HCT116 (cell line): ENCODE results near the gene NR6A1. TPM values are rescaled to one million over a fixed set of nuclear protein-coding genes. Genes with fewer than 3 reads are reported as not detected.

ENCODE experiments used
- ATAC-seq: fragments of 200-7000 bp; cut with Tn5 transposase; 2 replicates; pipeline ENCODE4 v1.9.1; 2020; ENCODE audit warnings: mild to moderate bottlenecking, moderate library complexity
- BruUV-seq: library from RNA; stranded (reverse); fragments of 400-500 nt; replicated peaks from 2 replicates; lab custom pipeline; 2021; lab: Mats Ljungman, UMichigan
- CTCF ChIA-PET: fragments of 300-600 bp; sonication (Branson Sonifier 250); formaldehyde crosslinking; loops from one replicate; lab custom pipeline; 2021; ENCODE audit warnings: antibody characterized with exemption; lab: Charles Lee
- POLR2A ChIA-PET: fragments of 300-600, 350-600 bp; sonication (Branson Sonifier 250); formaldehyde crosslinking; loops from one replicate; lab custom pipeline; 2021; ENCODE audit warnings: antibody characterized with exemption; lab: Charles Lee
- RAD21 ChIA-PET, 2 experiments: fragments of 300-600 bp; sonication (Branson Sonifier 250); formaldehyde crosslinking; loops; one replicate each; lab custom pipeline; 2023; ENCODE audit warnings: low total read pairs in 2 of 2; ENCODE audit not compliant: uncharacterized antibody in 2 of 2, unreplicated experiment in 2 of 2, low non-redundant PET in 1 of 2; lab: Charles Lee
- DNase-seq: peaks from one replicate; pipeline ENCODE4 v3.0.0-alpha.2; 2010; ENCODE audit warnings: low read depth, low spot score
- H2AFZ ChIP-seq: fragments of 200-600 bp; shearing (Covaris generic), sonication (generic); 2 replicates; pipeline ENCODE4 v1.6.1; 2017; ENCODE audit warnings: low read depth, mixed run types, mixed read lengths, antibody characterized with exemption, low read length; ENCODE audit not compliant: poor library complexity, severe bottlenecking
- H3K27ac ChIP-seq: 2 replicates; pipeline ENCODE4 v1.5.1; 2012; ENCODE audit warnings: low read depth, low read length
- H3K27me3 ChIP-seq: fragments of 200-600 bp; sonication (generic); 2 replicates; pipeline ENCODE4 v1.6.1; 2016; ENCODE audit warnings: mixed run types, low read length, mixed read lengths; ENCODE audit not compliant: insufficient read depth
- H3K36me3 ChIP-seq, 2 experiments: fragments of 200-500 bp in 1 of 2; fragments of 200-600 bp in 1 of 2; sonication (Bioruptor generic) in 1 of 2; sonication (generic) in 1 of 2; 2 replicates each; pipeline versions ENCODE4 v1.5.1 to v1.6.1; 2014 to 2016; ENCODE audit warnings: low read length in 2 of 2, inconsistent platforms in 1 of 2, mixed read lengths in 1 of 2, mixed run types in 1 of 2; ENCODE audit not compliant: insufficient read depth in 2 of 2, control insufficient read depth in 1 of 2
- H3K4me1 ChIP-seq, 2 experiments: fragments of 200-600 bp in 1 of 2; sonication (generic) in 1 of 2; 2 replicates each; pipeline versions ENCODE4 v1.5.1 to v1.6.1; 2012 to 2017; ENCODE audit warnings: low read length in 2 of 2, inconsistent platforms in 1 of 2, mild to moderate bottlenecking in 1 of 2, mixed read lengths in 1 of 2, mixed run types in 1 of 2, moderate library complexity in 1 of 2; ENCODE audit not compliant: insufficient read depth in 2 of 2, control insufficient read depth in 1 of 2
- H3K4me2 ChIP-seq: fragments of 200-600 bp; sonication (generic); 2 replicates; pipeline ENCODE4 v1.6.1; 2017; ENCODE audit warnings: mixed run types, low read length, mixed read lengths
- H3K4me3 ChIP-seq, 2 experiments: fragments of 200-600 bp in 1 of 2; sonication (generic) in 1 of 2; replicated peaks in 1 of 2; 2 replicates each; pipeline ENCODE4 v1.5.1; 2011 to 2016; ENCODE audit warnings: low read length in 2 of 2, control low read depth in 1 of 2, low read depth in 1 of 2, mild to moderate bottlenecking in 1 of 2, mixed read lengths in 1 of 2, mixed run types in 1 of 2
- H3K79me2 ChIP-seq: fragments of 200-600 bp; sonication (generic); 2 replicates; pipeline ENCODE4 v1.6.1; 2017; ENCODE audit warnings: mild to moderate bottlenecking, mixed run types, low read length, moderate library complexity, mixed read lengths; ENCODE audit not compliant: insufficient read depth
- H3K9ac ChIP-seq: fragments of 200-600 bp; sonication (generic); 2 replicates; pipeline ENCODE4 v1.6.1; 2016; ENCODE audit warnings: low read length, mixed read lengths
- H3K9me2 ChIP-seq: fragments of 200-600 bp; sonication (generic), shearing (Covaris generic); 2 replicates; pipeline ENCODE4 v1.6.1; 2017; ENCODE audit warnings: mixed run types, mild to moderate bottlenecking, moderate library complexity; ENCODE audit not compliant: insufficient read depth
- H3K9me3 ChIP-seq, 2 experiments: fragments of 200-500 bp in 1 of 2; fragments of 200-600 bp in 1 of 2; sonication (Bioruptor generic) in 1 of 2; sonication (generic) in 1 of 2; 2 replicates each; pipeline ENCODE4 v1.6.1; 2014 to 2017; ENCODE audit warnings: low read length in 2 of 2, mixed read lengths in 2 of 2, inconsistent platforms in 1 of 2, low read depth in 1 of 2, mild to moderate bottlenecking in 1 of 2, mixed run types in 1 of 2, moderate library complexity in 1 of 2; ENCODE audit not compliant: control insufficient read depth in 1 of 2, insufficient read depth in 1 of 2
- H4K20me1 ChIP-seq: fragments of 200-600 bp; sonication (generic), shearing (Covaris generic); 2 replicates; pipeline ENCODE4 v1.6.1; 2017; ENCODE audit warnings: mixed run types, mild to moderate bottlenecking, moderate library complexity; ENCODE audit not compliant: insufficient read depth
- ATF3 ChIP-seq: IDR thresholded peaks from 2 replicates; pipeline ENCODE4 v1.6.1; 2012
- CBX3 ChIP-seq: IDR thresholded peaks from 2 replicates; pipeline ENCODE4 v1.6.1; 2012; ENCODE audit warnings: low read depth
- CEBPB ChIP-seq: IDR thresholded peaks from 2 replicates; pipeline ENCODE4 v1.6.1; 2012; ENCODE audit warnings: low read depth
- EGR1 ChIP-seq: IDR thresholded peaks from 2 replicates; pipeline ENCODE4 v1.6.1; 2012; ENCODE audit warnings: low read depth
- ELF1 ChIP-seq: IDR thresholded peaks from 2 replicates; pipeline ENCODE4 v1.6.1; 2012; ENCODE audit warnings: low read depth, borderline replicate concordance
- EZH2 ChIP-seq: fragments of 200-600 bp; sonication (generic); IDR thresholded peaks from 2 replicates; pipeline ENCODE4 v1.6.1; 2017; ENCODE audit warnings: antibody characterized with exemption, mixed run types
- EZH2phosphoT487 ChIP-seq: fragments of 200-600 bp; IDR thresholded peaks from 2 replicates; pipeline ENCODE4 v1.6.1; 2018; ENCODE audit warnings: antibody characterized with exemption, borderline replicate concordance
- FOSL1 ChIP-seq: IDR thresholded peaks from 2 replicates; pipeline ENCODE4 v1.6.1; 2012; ENCODE audit warnings: low read depth
- JUND ChIP-seq: IDR thresholded peaks from 2 replicates; pipeline ENCODE4 v1.6.1; 2012
- POLR2A ChIP-seq: IDR thresholded peaks from 2 replicates; pipeline ENCODE4 v1.7.0; 2011; ENCODE audit warnings: borderline replicate concordance; ENCODE audit not compliant: insufficient read depth, insufficient read length; ENCODE audit errors: extremely low read depth
- POLR2AphosphoS5 ChIP-seq: IDR thresholded peaks from 2 replicates; pipeline ENCODE4 v1.6.1; 2011; ENCODE audit warnings: mild to moderate bottlenecking, low read depth, low read length, moderate library complexity
- RAD21 ChIP-seq: IDR thresholded peaks from 2 replicates; pipeline ENCODE4 v1.6.1; 2012; ENCODE audit warnings: low read depth, mild to moderate bottlenecking
- REST ChIP-seq: IDR thresholded peaks from 2 replicates; pipeline ENCODE4 v1.6.1; 2012; ENCODE audit warnings: low read depth
- SIN3A ChIP-seq: IDR thresholded peaks from 2 replicates; pipeline ENCODE4 v1.6.1; 2012; ENCODE audit warnings: low read depth
- SP1 ChIP-seq: IDR thresholded peaks from 2 replicates; pipeline ENCODE4 v1.6.1; 2012; ENCODE audit warnings: low read depth
- SRF ChIP-seq: IDR thresholded peaks from 2 replicates; pipeline ENCODE4 v1.6.1; 2012; ENCODE audit warnings: low read depth
- TCF7L2 ChIP-seq: IDR thresholded peaks from 2 replicates; pipeline ENCODE4 v1.7.0; 2011; ENCODE audit warnings: borderline replicate concordance, inconsistent platforms; ENCODE audit not compliant: insufficient read depth, insufficient read length; ENCODE audit errors: extremely low read depth
- ZFX ChIP-seq: fragments of 450-650 bp; IDR thresholded peaks from 2 replicates; pipeline ENCODE4 v1.6.1; 2017
- ZNF274 ChIP-seq: fragments of 200-500 bp; sonication (Bioruptor generic); IDR thresholded peaks from 2 replicates; pipeline ENCODE4 v1.6.1; 2014; ENCODE audit warnings: mild to moderate bottlenecking, low read depth, low read length, inconsistent platforms
- intact Hi-C: fragments of 100-400 bp; cut with micrococcal nuclease; formaldehyde crosslinking; loops from 2 replicates; pipeline ENCODE4 v1.10.0; 2022
- total RNA-seq: library from RNA; stranded (reverse); gene quantifications from one replicate; pipeline ENCODE4 v1.2.1, GENCODE V29; 2021; ENCODE audit not compliant: unreplicated experiment

NR6A1 gene
- total RNA-seq, 1 experiment from 2014 or later: 9.9 TPM

GRCh38 chr9:124590889-124591641, 180.0 kb downstream of the NR6A1 start:
- H3K27ac ChIP-seq: no peak overlapping the region
- ChIA-PET RAD21 (no interaction called here), CTCF (no interaction called here), POLR2A (interaction anchor here (1.3 kb wide), 1 partner anchor 16 kb away, joined by 5 read pairs; no protein-coding TSS in a partner anchor)
- ATAC-seq: no peak
- intact Hi-C loops: loop anchor here (10.0 kb wide), 1 partner anchor 1446 kb away; no protein-coding TSS in a partner anchor
- H3K4me2 ChIP-seq: no peak overlapping the region
- H3K4me1 ChIP-seq: peaks cover 4 to 29% of the 10 kb centered on the region in 2 experiments; a peak in 3 of 4 replicates
- no peaks in the 10 kb centered on the region for H3K27me3 ChIP-seq
- H3K4me3 ChIP-seq: no peak overlapping the region
- H3K36me3 ChIP-seq: no peaks in the 10 kb centered on the region
- H3K79me2 ChIP-seq: no peaks in the 10 kb centered on the region
- no peak overlapping the region for H2AFZ ChIP-seq
- no peaks in the 10 kb centered on the region for H3K9me2 ChIP-seq
- BruUV-seq: no TSS peak
- no peaks in the 10 kb centered on the region for H3K9me3 ChIP-seq
- DNase-seq: no peak
- H3K9ac ChIP-seq: no peak overlapping the region
- TF ChIP-seq SIN3A (no peak), CEBPB (no peak), ZFX (no peak), EGR1 (no peak), RAD21 (no peak), REST (no peak), POLR2A (no peak), CBX3 (no peak), TCF7L2 (no peak), POLR2AphosphoS5 (no peak), ATF3 (no peak), ELF1 (no peak), EZH2 (no peak), FOSL1 (no peak), SP1 (no peak), SRF (no peak), ZNF274 (no peak), JUND (no peak), EZH2phosphoT487 (no peak)
- no peaks in the 10 kb centered on the region for H4K20me1 ChIP-seq
